Measurements from ENCODE around the gene HSBP1. TPM values are rescaled to one million over a fixed set of nuclear protein-coding genes. Genes with fewer than 3 reads are reported as not detected.

The HSBP1 gene
- total RNA-seq, 1 experiment from 2014 or later = 230 TPM

GRCh38 chr16:83817022-83817421 lies 9.2 kb downstream of the HSBP1 start:
- no peaks in the 10 kb centered on the region for H4K20me1 ChIP-seq (ENCODE audit: control insufficient read depth, insufficient read depth, insufficient read length)
- Mint-ChIP-seq H3K4me3 (no peak overlapping the region; a peak in 1 of 5 replicates), H3K27me3 (ENCODE audit: low read depth) (no peaks in the 10 kb centered on the region), H3K9me3 (no peaks in the 10 kb centered on the region), H3K27ac (peak overlapping the region in 1 of 3 experiments; percentile 35; a peak in 1 of 7 replicates), H3K4me1 (peaks cover 24 to 29% of the 10 kb centered on the region in 2 experiments), H3K36me3 (ENCODE audit: insufficient read depth in 1 of 3, low read depth in 3 of 3) (peaks cover 5 to 12% (median 9%) of the 10 kb centered on the region in 3 experiments; a peak in 6 of 7 replicates)
- no peak overlapping the region for H2BK5ac ChIP-seq (ENCODE audit: insufficient read length, low read length)
- H3K27ac ChIP-seq (ENCODE audit: insufficient read length, low read depth, low read length) = no peak overlapping the region
- no peak for DNase-seq
- H3K23me2 ChIP-seq (ENCODE audit: insufficient read length, low read depth, low read length, poor library complexity, severe bottlenecking) = peaks cover 3% of the 10 kb centered on the region
- H3K56ac ChIP-seq (ENCODE audit: insufficient read length, low read depth, low read length) = no peak overlapping the region
- no peak overlapping the region for H2BK15ac ChIP-seq (ENCODE audit: low read depth, low read length)
- no peaks in the 10 kb centered on the region for H3K27me3 ChIP-seq (ENCODE audit: insufficient read depth, low read length)
- H2BK120ac ChIP-seq (ENCODE audit: low read depth, low read length, poor library complexity, severe bottlenecking) = no peak overlapping the region
- no peaks in the 10 kb centered on the region for H3K79me1 ChIP-seq (ENCODE audit: insufficient read depth, low read depth, low read length, poor library complexity, severe bottlenecking)
- H2AK5ac ChIP-seq (ENCODE audit: insufficient read length, low read length) = no peak overlapping the region
- no peak overlapping the region for H2BK12ac ChIP-seq (ENCODE audit: insufficient read length, low read depth, low read length)
- no peak overlapping the region for H3K4ac ChIP-seq (ENCODE audit: low read depth, low read length)
- H4K8ac ChIP-seq (replicated peaks; ENCODE audit: insufficient read length, low read depth, low read length) = no peak overlapping the region
- TF ChIP-seq, protein P1, sequence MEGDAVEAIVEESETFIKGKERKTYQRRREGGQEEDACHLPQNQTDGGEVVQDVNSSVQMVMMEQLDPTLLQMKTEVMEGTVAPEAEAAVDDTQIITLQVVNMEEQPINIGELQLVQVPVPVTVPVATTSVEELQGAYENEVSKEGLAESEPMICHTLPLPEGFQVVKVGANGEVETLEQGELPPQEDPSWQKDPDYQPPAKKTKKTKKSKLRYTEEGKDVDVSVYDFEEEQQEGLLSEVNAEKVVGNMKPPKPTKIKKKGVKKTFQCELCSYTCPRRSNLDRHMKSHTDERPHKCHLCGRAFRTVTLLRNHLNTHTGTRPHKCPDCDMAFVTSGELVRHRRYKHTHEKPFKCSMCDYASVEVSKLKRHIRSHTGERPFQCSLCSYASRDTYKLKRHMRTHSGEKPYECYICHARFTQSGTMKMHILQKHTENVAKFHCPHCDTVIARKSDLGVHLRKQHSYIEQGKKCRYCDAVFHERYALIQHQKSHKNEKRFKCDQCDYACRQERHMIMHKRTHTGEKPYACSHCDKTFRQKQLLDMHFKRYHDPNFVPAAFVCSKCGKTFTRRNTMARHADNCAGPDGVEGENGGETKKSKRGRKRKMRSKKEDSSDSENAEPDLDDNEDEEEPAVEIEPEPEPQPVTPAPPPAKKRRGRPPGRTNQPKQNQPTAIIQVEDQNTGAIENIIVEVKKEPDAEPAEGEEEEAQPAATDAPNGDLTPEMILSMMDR (conservative IDR thresholded peaks at IDR 0.05) = no peak
- H3K4me2 ChIP-seq (ENCODE audit: insufficient read depth, insufficient read length, low read length) = no peak overlapping the region
- no peak overlapping the region for H3K23ac ChIP-seq (ENCODE audit: insufficient read length, low read depth, low read length)
- no peak overlapping the region for H3T11ph ChIP-seq (ENCODE audit: low read length)
- H3K9ac ChIP-seq (ENCODE audit: extremely low read depth, insufficient read length, low read length) = no peak overlapping the region
- no peak overlapping the region for H3K18ac ChIP-seq (ENCODE audit: insufficient read length, low read depth, low read length)
- H2AFZ ChIP-seq (ENCODE audit: low read length) = no peak overlapping the region
- no peak overlapping the region for H2BK20ac ChIP-seq (ENCODE audit: low read depth, low read length, poor library complexity, severe bottlenecking)
- WGBS (ENCODE audit: extremely low coverage, insufficient read length, low lambda C conversion rate) = no CpG with 5 or more reads among the region's 12 CpGs
- peaks cover 6% of the 10 kb centered on the region; the same call in 1 of the 2 replicates for H3K4me1 ChIP-seq (ENCODE audit: insufficient read depth, low read length)
- no peak overlapping the region for H4K91ac ChIP-seq (ENCODE audit: insufficient read length, low read depth, low read length)
- H4K5ac ChIP-seq (ENCODE audit: insufficient read length, low read depth, low read length) = no peak overlapping the region
- no peaks in the 10 kb centered on the region for H3K79me2 ChIP-seq (ENCODE audit: insufficient read depth, low read length)
- H3K14ac ChIP-seq (ENCODE audit: insufficient read depth, low read length) = no peak overlapping the region
- H3K9me3 ChIP-seq (ENCODE audit: control insufficient read depth, low read depth, low read length) = no peaks in the 10 kb centered on the region
